Endodermal cell (in vitro differentiated cells): ENCODE data around the gene TMTC2. TPM values are rescaled to one million over a fixed set of nuclear protein-coding genes. Genes with fewer than 3 reads are reported as not detected.

ENCODE experiments used
- DNase-seq: peaks from one replicate; pipeline ENCODE4 v3.0.0-alpha.2; 2017
- H3K27ac ChIP-seq: 2 replicates; pipeline ENCODE4 v1.5.1; 2013; ENCODE audit warnings: mild to moderate bottlenecking, low read depth, low read length, moderate library complexity
- H3K27me3 ChIP-seq: 2 replicates; pipeline ENCODE4 v1.6.1; 2013; ENCODE audit warnings: mild to moderate bottlenecking, low read length, moderate library complexity; ENCODE audit not compliant: insufficient read depth, control insufficient read depth, poor library complexity, severe bottlenecking
- H3K36me3 ChIP-seq: 2 replicates; pipeline ENCODE4 v1.7.0; 2013; ENCODE audit warnings: mild to moderate bottlenecking, low read length, moderate library complexity; ENCODE audit not compliant: control insufficient read depth, insufficient read depth
- H3K4me1 ChIP-seq: one replicate; pipeline ENCODE4 v1.7.0; 2013; ENCODE audit warnings: low read length; ENCODE audit not compliant: control insufficient read depth, insufficient read depth
- H3K4me3 ChIP-seq: 2 replicates; pipeline ENCODE4 v1.5.1; 2013; ENCODE audit warnings: mild to moderate bottlenecking, low read length, moderate library complexity
- H3K9ac ChIP-seq: 2 replicates; pipeline ENCODE4 v1.6.1; 2013; ENCODE audit warnings: mild to moderate bottlenecking, low read length, moderate library complexity; ENCODE audit not compliant: poor library complexity, severe bottlenecking; ENCODE audit errors: extremely low read depth
- H3K9me3 ChIP-seq: 2 replicates; pipeline ENCODE4 v1.6.1; 2013; ENCODE audit warnings: mild to moderate bottlenecking, low read length, moderate library complexity; ENCODE audit not compliant: control insufficient read depth
- H3K27ac Mint-ChIP-seq: 2 replicates; pipeline ENCODE4 v1.8.0; 2020; ENCODE audit warnings: mixed read lengths
- H3K27me3 Mint-ChIP-seq: 2 replicates; pipeline ENCODE4 v1.8.0; 2021; ENCODE audit warnings: mild to moderate bottlenecking, mixed read lengths; ENCODE audit not compliant: insufficient read depth
- H3K36me3 Mint-ChIP-seq: 2 replicates; pipeline ENCODE4 v1.8.0; 2020; ENCODE audit warnings: low read depth, mixed read lengths
- H3K4me1 Mint-ChIP-seq: 2 replicates; pipeline ENCODE4 v1.8.0; 2020; ENCODE audit warnings: mixed read lengths
- H3K4me3 Mint-ChIP-seq: 2 replicates; pipeline ENCODE4 v1.8.0; 2020; ENCODE audit warnings: mild to moderate bottlenecking, moderate library complexity, mixed read lengths
- H3K9me3 Mint-ChIP-seq: 2 replicates; pipeline ENCODE4 v1.8.0; 2020; ENCODE audit warnings: mild to moderate bottlenecking, mixed read lengths
- CTCF ChIP-seq: fragments of 200-600 bp; sonication (generic); conservative IDR thresholded peaks from 2 replicates; pipeline ENCODE4 v1.5.0; 2021; ENCODE audit warnings: antibody characterized with exemption, mild to moderate bottlenecking
- WGBS, 2 experiments: methylation state at CpG; one replicate each; pipeline versions ENCODE4 v1.1.5 to v1.1.7; 2013; ENCODE audit warnings: missing lambda C conversion rate in 2 of 2, mixed read lengths in 1 of 2; ENCODE audit not compliant: insufficient coverage in 1 of 2, insufficient read length in 1 of 2; 5-methylcytosine and 5-hydroxymethylcytosine counted together
- total RNA-seq, 2 donors: library from RNA; stranded (reverse); fragmentation: NEBNext Ultra II Directional in 1 of 2; extraction: Animal tissue kit (Norgen Biotek cat#: 25700) in 1 of 2; gene quantifications; 2 replicates in 1 of 2; 3 replicates in 1 of 2; pipeline ENCODE4 v1.2.1, GENCODE V29; 2021

TMTC2 gene
- total RNA-seq, 2 donors from 2014 or later: 7.2 to 10.8 TPM

DNA sequence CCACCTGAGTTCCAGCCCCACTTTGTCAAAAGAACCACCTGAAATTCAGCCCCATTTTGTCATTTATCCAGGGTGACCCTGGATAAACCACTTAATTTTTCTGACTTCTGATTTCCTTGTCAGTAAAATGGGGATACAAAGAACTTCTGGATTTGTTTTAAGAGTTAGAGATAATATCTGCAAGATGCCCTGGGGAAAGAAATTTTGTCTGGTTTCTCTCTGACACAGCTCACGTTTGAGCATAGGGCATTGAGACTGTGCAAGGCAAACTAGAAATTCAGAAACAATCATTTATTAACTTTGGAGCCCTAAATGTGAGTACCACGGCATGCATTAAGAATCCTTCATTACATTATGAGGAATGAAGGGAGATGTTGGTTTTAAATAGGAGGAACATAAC, 37.2 kb downstream of the TMTC2 start:
- peaks cover 45% of the 10 kb centered on the region for H3K9me3 Mint-ChIP-seq

GRCh38 chr12:82725741-82726140, 39.0 kb downstream of the TMTC2 start:
- H3K36me3 ChIP-seq: no peaks in the 10 kb centered on the region
- no peaks in the 10 kb centered on the region for H3K27me3 ChIP-seq
- H3K9ac ChIP-seq: no peak overlapping the region
- H3K36me3 Mint-ChIP-seq: peaks cover 57% of the 10 kb centered on the region
- H3K27me3 Mint-ChIP-seq: no peaks in the 10 kb centered on the region
- no peaks in the 10 kb centered on the region for H3K4me1 ChIP-seq
- peak overlapping the region; percentile 64 for H3K4me3 ChIP-seq
- no peak for TF ChIP-seq CTCF
- H3K9me3 ChIP-seq: peaks cover 44% of the 10 kb centered on the region
- no peak overlapping the region for H3K27ac ChIP-seq
- peaks cover 4% of the 10 kb centered on the region for H3K4me1 Mint-ChIP-seq
- H3K4me3 Mint-ChIP-seq: no peak overlapping the region
- peaks cover 52% of the 10 kb centered on the region for H3K9me3 Mint-ChIP-seq
- DNase-seq: peak; percentile 70
- WGBS, 2 experiments: 38 to 86% methylated on average over 1 of the region's 1 CpG
- peak overlapping the region; percentile 14 for H3K27ac Mint-ChIP-seq

More for the DNA sequence above, 37.2 kb downstream of the TMTC2 start:
- H3K9ac ChIP-seq: no peak overlapping the region
- Mint-ChIP-seq H3K36me3 (peaks cover 42% of the 10 kb centered on the region), H3K4me3 (no peak overlapping the region), H3K27ac (no peak overlapping the region), H3K27me3 (peaks cover 4% of the 10 kb centered on the region), H3K4me1 (peaks cover 8% of the 10 kb centered on the region)
- H3K36me3 ChIP-seq: no peaks in the 10 kb centered on the region
- H3K27ac ChIP-seq: no peak overlapping the region
- DNase-seq: no peak
- H3K9me3 ChIP-seq: peaks cover 44% of the 10 kb centered on the region
- 94 to 100% methylated on average over 2 of the region's 2 CpGs for WGBS, 2 experiments
- TF ChIP-seq CTCF: no peak
- H3K27me3 ChIP-seq: no peaks in the 10 kb centered on the region
- H3K4me1 ChIP-seq: no peaks in the 10 kb centered on the region
- H3K4me3 ChIP-seq: peak overlapping the region; percentile 25

- Mint-ChIP-seq H3K27ac (no peak overlapping the region), H3K4me3 (no peak overlapping the region), H3K9me3 (peaks cover 49% of the 10 kb centered on the region), H3K4me1 (peaks cover 2% of the 10 kb centered on the region), H3K36me3 (peaks cover 49% of the 10 kb centered on the region), H3K27me3 (no peaks in the 10 kb centered on the region)
- Histone ChIP-seq H3K36me3 (no peaks in the 10 kb centered on the region), H3K9me3 (peaks cover 44% of the 10 kb centered on the region), H3K4me3 (no peak overlapping the region), H3K27me3 (no peaks in the 10 kb centered on the region), H3K4me1 (no peaks in the 10 kb centered on the region), H3K27ac (no peak overlapping the region), H3K9ac (no peak overlapping the region)
- 88 to 95% methylated on average over 1 to 2 of the region's 2 CpGs for WGBS, 2 experiments
- DNase-seq: no peak
- TF ChIP-seq CTCF: no peak
Observed at GRCh38 chr12:82727886-82728285, 41.2 kb downstream of the TMTC2 start.
